ENCODE data around the gene SPON1. TPM values are rescaled to one million over a fixed set of nuclear protein-coding genes. Genes with fewer than 3 reads are reported as not detected.
A peak's percentile ranks its signal among the peaks of the same experiment; 100 is the strongest.

SPON1 gene
- total and polyA plus RNA-seq, 12 donors: 2.7 to 116 (median 34.4) TPM

GRCh38 chr11:14075118-14076078 lies 112.9 kb downstream of the SPON1 start:
- DNase-seq: no peak
- Histone ChIP-seq H3K4me1 (replicated peaks in 1 of 2) (peaks cover 0 to 10% of the 10 kb centered on the region in 2 donors), H3K9me3 (replicated peaks in 1 of 3) (no peaks in the 10 kb centered on the region), H3K4me3 (no peak overlapping the region), H3K27me3 (no peaks in the 10 kb centered on the region), H3K27ac (no peak overlapping the region), H3K36me3 (replicated peaks in 1 of 2) (no peaks in the 10 kb centered on the region)
- TF ChIP-seq POLR2A (IDR thresholded peaks at IDR 0.05) (no peak), CTCF (IDR thresholded peaks at IDR 0.05) (no peak)
- intact Hi-C loops (cut with DNase I): no loop called here
- WGBS, 4 donors: 83 to 89% (median 88%) methylated on average over 10 of the region's 10 CpGs

DNA sequence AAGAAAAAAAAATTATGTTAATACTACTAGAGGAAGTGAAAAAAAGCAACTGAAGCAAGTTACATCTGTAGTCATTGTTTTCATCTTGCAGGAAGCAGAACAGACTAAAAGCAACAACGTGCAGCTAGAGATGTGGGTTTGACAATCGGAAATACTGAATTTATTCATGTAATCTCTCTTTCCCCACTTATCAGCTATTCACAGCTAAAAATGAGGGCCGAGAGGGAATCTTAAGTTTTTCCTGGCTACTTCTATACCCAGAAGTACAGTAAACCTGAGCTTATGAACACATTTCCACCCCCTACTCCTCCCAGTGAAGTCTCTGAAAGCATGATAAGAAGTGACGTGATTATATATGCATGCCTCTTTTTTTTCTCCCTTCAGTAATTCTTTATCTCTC lies 116.5 kb downstream of the SPON1 start:
- Histone ChIP-seq H3K27ac (no peak overlapping the region), H3K4me3 (no peak overlapping the region), H3K36me3 (replicated peaks in 1 of 2) (no peaks in the 10 kb centered on the region), H3K27me3 (no peaks in the 10 kb centered on the region), H3K9me3 (replicated peaks in 1 of 3) (no peaks in the 10 kb centered on the region), H3K4me1 (replicated peaks in 1 of 2) (peaks cover 0 to 16% of the 10 kb centered on the region in 2 donors)
- intact Hi-C loops (cut with DNase I): no loop called here
- 32 to 48% (median 41%) methylated on average over 4 of the region's 4 CpGs for WGBS, 4 donors
- DNase-seq: no peak
- TF ChIP-seq POLR2A (IDR thresholded peaks at IDR 0.05): no peak
- TF ChIP-seq CTCF (IDR thresholded peaks at IDR 0.05): no peak

DNA sequence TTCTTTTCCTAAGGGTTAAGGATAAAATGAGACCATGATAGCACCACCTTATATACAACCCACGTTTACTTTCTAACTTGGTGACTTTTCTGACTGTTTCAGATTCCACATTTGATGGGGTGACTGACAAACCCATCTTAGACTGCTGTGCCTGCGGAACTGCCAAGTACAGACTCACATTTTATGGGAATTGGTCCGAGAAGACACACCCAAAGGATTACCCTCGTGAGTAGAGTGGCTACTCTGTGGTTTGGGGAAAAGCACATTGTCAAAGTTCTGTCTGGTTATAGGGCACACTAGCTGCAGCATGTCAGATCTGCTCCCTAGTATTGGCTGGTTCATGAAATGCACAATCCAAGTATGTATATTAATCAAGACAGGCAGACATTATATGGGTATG lies 117.3 kb downstream of the SPON1 start:
- no peak overlapping the region for H3K4me3 ChIP-seq
- H3K4me1 ChIP-seq (replicated peaks in 1 of 2): peaks cover 0 to 16% of the 10 kb centered on the region in 2 donors
- no peaks in the 10 kb centered on the region for H3K27me3 ChIP-seq
- no peaks in the 10 kb centered on the region for H3K9me3 ChIP-seq (replicated peaks in 1 of 3)
- no peaks in the 10 kb centered on the region for H3K36me3 ChIP-seq (replicated peaks in 1 of 2)
- DNase-seq: no peak
- intact Hi-C loops (cut with DNase I): no loop called here
- no peak overlapping the region for H3K27ac ChIP-seq
- 78 to 84% (median 80%) methylated on average over 4 of the region's 4 CpGs for WGBS, 4 donors
- no peak for TF ChIP-seq CTCF (IDR thresholded peaks at IDR 0.05)
- no peak for TF ChIP-seq POLR2A (IDR thresholded peaks at IDR 0.05)

DNA sequence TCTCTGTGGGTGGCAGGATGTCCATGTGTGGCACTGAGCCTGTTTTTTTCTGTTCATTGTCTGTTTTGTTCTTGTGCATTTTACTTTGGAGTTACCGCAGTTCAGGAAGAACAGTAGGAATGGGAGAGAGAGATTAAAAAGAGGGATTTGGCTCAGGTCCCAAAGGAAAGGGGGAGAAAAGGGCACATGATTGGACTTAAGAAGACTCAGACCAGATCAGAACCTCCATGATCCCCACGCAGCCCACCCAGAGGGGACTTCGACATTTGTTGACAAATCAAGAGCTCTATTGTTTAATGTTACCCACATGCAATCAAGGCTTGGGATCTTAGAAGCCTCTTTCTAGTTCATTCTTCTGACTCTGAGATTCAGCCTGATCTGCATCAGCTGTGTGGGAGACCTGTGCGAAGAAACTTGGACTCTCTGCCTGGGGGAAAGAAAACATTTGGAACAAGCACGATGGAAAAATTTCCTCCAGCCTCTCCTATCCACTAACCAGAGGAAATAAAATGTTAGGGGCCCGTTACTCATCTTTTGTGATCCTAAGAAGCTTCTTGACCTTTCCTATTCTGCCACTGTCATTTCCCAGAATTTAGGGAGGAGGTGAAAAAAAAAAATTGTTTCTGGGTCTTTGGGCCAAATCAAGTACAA lies 119.2 kb downstream of the SPON1 start:
- DNase-seq: no peak
- WGBS, 4 donors: 53 to 73% (median 65%) methylated on average over 6 of the region's 6 CpGs
- Histone ChIP-seq H3K36me3 (replicated peaks in 1 of 2) (no peaks in the 10 kb centered on the region), H3K4me1 (replicated peaks in 1 of 2) (peaks cover 0 to 16% of the 10 kb centered on the region in 2 donors), H3K9me3 (replicated peaks in 1 of 3) (no peaks in the 10 kb centered on the region), H3K27me3 (no peaks in the 10 kb centered on the region), H3K27ac (peak overlapping the region in 2 of 5 donors; percentile 63 to 78), H3K4me3 (no peak overlapping the region)
- TF ChIP-seq POLR2A (IDR thresholded peaks at IDR 0.05) (no peak), CTCF (IDR thresholded peaks at IDR 0.05) (no peak)
- intact Hi-C loops (cut with DNase I): no loop called here
